Esophagus squamous epithelium (tissue), 4 donors: ENCODE measurements around the gene EIF4G1.

Experiments used
- CTCF ChIP-seq, 6 experiments: fragments of 450-650 bp in 4 of 6; fragments of 200-600 bp in 2 of 6; sonication (generic) in 2 of 6; IDR thresholded peaks; one replicate each; pipeline ENCODE4 v1.5.1; 2016 to 2019; ENCODE audit warnings: antibody characterized with exemption in 6 of 6, mild to moderate bottlenecking in 4 of 6, moderate library complexity in 4 of 6
- POLR2A ChIP-seq, 4 donors: fragments of 450-650 bp; IDR thresholded peaks; one replicate each; pipeline ENCODE4 v1.6.1; 2017; ENCODE audit warnings: antibody characterized with exemption in 4 of 4, mild to moderate bottlenecking in 4 of 4, moderate library complexity in 3 of 4

GRCh38 chr3:184366619-184367289 lies 52.3 kb downstream of the EIF4G1 start:
- TF ChIP-seq CTCF (IDR thresholded peaks at IDR 0.05) (no peak), POLR2A (IDR thresholded peaks at IDR 0.05) (no peak)
